ENCODE data around the gene COL5A1. TPM values are rescaled to one million over a fixed set of nuclear protein-coding genes. Genes with fewer than 3 reads are reported as not detected.

COL5A1 gene
- total RNA-seq, 2 donors from 2014 or later, result 10.9 to 21.7 TPM

DNA sequence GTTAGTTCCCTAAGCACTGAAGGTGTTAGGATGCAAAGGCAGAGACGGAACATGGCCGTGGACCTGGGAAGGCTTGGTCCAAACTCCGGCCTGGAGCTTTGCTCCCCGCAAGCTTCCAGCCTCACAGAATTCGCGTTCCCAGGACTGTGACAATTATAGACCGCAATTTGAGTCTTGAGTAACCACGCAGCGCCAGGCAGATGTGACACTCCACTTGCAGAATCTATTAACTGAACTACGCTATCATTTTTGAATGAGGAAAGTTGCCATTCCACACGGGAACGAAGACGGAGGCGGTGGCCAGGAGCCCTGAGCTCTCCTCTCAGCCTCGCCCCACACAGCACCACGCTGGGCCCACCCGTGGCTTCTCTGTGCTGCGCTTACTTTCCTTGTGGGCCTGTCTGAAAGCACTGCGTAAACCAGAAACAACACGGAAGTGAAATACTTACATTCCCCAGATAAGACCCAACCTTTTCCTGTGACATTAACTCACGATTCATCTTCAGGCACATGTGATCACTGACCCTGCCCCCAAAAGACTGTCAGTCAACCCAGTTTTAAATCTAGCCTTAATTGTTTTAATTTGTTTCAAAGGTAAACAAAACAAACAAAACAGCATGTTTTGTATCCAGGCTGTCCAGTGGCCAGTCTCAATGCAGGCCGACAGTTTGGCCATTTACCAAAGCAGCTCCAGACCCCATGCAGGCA is 16.1 kb upstream of the COL5A1 start:
- no peaks in the 10 kb centered on the region for H3K27me3 ChIP-seq
- H3K4me1 ChIP-seq, result no peaks in the 10 kb centered on the region
- TF ChIP-seq, protein P1, sequence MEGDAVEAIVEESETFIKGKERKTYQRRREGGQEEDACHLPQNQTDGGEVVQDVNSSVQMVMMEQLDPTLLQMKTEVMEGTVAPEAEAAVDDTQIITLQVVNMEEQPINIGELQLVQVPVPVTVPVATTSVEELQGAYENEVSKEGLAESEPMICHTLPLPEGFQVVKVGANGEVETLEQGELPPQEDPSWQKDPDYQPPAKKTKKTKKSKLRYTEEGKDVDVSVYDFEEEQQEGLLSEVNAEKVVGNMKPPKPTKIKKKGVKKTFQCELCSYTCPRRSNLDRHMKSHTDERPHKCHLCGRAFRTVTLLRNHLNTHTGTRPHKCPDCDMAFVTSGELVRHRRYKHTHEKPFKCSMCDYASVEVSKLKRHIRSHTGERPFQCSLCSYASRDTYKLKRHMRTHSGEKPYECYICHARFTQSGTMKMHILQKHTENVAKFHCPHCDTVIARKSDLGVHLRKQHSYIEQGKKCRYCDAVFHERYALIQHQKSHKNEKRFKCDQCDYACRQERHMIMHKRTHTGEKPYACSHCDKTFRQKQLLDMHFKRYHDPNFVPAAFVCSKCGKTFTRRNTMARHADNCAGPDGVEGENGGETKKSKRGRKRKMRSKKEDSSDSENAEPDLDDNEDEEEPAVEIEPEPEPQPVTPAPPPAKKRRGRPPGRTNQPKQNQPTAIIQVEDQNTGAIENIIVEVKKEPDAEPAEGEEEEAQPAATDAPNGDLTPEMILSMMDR (IDR thresholded peaks at IDR 0.05), result no peak
- H3K36me3 ChIP-seq, result no peaks in the 10 kb centered on the region
- no peak overlapping the region for H3K27ac ChIP-seq
- no peak overlapping the region for H3K4me3 ChIP-seq
- DNase-seq, result no peak
- H3K9me3 ChIP-seq, result no peaks in the 10 kb centered on the region
- H3K9ac ChIP-seq (ENCODE audit: low read depth in 2 of 2, low read length in 2 of 2), result no peak overlapping the region
- intact Hi-C loops (cut with DNase I), result no loop called here

DNA sequence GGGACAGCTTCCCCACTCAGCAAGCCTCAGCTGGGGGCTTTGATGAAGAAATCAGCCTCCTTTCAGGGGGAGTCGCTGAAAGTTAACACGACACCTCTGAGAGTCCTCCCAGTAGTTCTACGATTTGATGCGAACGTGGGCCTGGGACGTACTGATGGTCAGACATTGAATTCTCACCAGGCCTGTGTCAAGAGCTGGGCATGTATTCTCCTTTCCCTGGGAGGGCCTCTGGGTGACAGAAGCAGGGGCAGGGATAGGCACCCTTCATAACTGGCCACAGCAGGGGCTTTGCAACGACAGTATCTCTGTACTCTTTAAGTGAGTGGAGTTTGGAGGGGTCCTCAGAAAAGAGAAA is 15.6 kb upstream of the COL5A1 start:
- Histone ChIP-seq H3K9me3 (no peaks in the 10 kb centered on the region), H3K9ac (ENCODE audit: low read depth in 2 of 2, low read length in 2 of 2) (no peak overlapping the region), H3K4me3 (no peak overlapping the region), H3K36me3 (no peaks in the 10 kb centered on the region), H3K27ac (no peak overlapping the region), H3K27me3 (no peaks in the 10 kb centered on the region), H3K4me1 (no peaks in the 10 kb centered on the region)
- intact Hi-C loops (cut with DNase I), result no loop called here
- TF ChIP-seq, protein P1 (IDR thresholded peaks at IDR 0.05), result no peak
- DNase-seq, result no peak

DNA sequence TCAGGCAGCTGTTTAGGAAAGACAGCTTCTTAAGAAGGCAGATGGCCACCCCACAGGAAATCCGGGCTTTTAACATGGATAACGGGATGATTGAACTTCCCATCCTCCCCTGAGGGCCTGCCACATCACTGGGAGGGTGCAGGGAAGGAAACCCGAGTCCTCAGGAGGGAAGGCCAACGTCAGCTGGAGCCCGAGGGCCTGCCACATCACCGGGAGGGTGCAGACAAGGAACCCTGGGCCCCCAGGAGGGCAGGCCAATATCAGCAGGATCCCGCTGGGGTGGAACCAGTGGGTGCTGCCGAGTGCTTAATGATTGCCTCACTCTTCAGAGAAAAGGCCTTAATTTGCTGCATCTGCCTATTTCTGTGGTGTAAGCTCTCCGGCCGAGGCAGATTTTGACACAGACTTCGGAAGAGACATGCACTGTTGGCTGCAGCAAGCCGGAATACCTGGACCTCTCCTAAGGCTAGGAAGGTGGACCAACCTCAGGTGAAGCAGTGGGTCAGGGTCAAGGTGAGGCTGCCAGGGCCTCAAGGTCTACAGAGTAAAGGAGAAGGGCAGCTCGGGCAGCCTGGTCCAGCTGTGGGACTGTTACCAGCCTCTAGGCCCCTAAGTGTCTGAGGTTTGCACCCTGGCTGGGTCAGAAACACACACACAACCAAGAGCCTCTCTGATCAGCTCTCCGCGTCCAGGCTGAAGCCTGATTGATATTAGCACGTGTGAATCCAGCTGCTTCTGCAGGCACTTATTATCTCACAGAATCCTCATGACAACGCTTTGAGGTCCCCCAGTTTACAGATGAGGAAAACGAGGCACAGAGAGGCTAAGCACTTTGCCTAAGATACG is 14.8 kb upstream of the COL5A1 start:
- intact Hi-C loops (cut with DNase I), result no loop called here
- no peak for DNase-seq

DNA sequence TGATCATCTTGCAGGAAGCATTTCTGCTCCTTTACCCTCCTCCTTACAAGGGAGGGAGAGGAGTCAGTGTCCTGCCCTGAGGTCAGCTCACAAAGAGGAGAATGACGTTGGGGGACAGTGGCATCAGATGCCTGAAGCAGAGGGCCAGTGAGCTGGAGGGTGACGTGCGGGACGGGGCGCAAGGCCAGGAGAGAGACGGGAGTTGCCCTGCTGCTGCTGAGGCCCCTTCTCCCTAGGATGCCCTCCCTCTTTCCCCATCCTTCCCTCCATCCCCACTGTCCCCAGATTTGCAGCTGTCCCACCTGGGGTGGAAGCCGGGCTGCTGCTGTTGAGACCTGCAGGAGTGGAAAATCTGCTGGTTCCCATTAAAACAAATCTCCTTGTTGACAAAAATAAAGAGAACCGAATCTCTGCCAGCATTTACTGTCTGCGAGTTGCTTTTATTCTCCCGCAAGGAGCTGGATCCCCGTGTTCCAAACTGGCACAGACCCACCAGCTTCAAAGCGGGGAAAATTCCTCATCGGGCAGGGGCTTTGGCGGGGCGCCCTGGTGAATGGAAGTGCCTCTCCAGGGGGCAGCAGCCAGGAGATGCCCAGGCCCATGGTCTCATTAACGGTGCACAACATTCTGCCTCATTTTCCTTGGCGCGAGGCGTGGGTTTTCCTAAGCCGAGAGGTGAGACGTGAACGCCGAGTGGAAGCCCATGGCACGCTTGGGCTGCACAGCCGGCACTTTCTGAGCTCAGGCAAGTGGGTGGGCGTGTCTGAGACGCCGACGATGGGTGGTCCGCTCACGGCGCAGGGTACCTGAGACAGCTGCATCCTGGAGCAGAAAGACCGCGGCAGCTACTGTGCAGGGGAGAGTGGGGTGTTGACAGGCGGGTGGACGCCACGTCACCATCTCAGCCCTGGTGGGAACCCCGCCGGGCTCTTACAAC is 13.9 kb upstream of the COL5A1 start:
- intact Hi-C loops (cut with DNase I), result no loop called here
- no peak overlapping the region for H3K27ac ChIP-seq
- no peaks in the 10 kb centered on the region for H3K36me3 ChIP-seq
- DNase-seq, result no peak
- no peaks in the 10 kb centered on the region for H3K9me3 ChIP-seq
- H3K4me3 ChIP-seq, result no peak overlapping the region
- no peaks in the 10 kb centered on the region for H3K4me1 ChIP-seq
- H3K9ac ChIP-seq (ENCODE audit: low read depth in 2 of 2, low read length in 2 of 2), result no peak overlapping the region
- H3K27me3 ChIP-seq, result no peaks in the 10 kb centered on the region
- TF ChIP-seq, protein P1 (IDR thresholded peaks at IDR 0.05), result no peak

More for the DNA sequence above, 14.8 kb upstream of the COL5A1 start:
- no peaks in the 10 kb centered on the region for H3K36me3 ChIP-seq
- H3K9me3 ChIP-seq, result no peaks in the 10 kb centered on the region
- no peak overlapping the region for H3K4me3 ChIP-seq
- H3K27ac ChIP-seq, result no peak overlapping the region
- H3K27me3 ChIP-seq, result no peaks in the 10 kb centered on the region
- no peak overlapping the region for H3K9ac ChIP-seq (ENCODE audit: low read depth in 2 of 2, low read length in 2 of 2)
- TF ChIP-seq, protein P1 (IDR thresholded peaks at IDR 0.05), result no peak
- no peaks in the 10 kb centered on the region for H3K4me1 ChIP-seq

DNA sequence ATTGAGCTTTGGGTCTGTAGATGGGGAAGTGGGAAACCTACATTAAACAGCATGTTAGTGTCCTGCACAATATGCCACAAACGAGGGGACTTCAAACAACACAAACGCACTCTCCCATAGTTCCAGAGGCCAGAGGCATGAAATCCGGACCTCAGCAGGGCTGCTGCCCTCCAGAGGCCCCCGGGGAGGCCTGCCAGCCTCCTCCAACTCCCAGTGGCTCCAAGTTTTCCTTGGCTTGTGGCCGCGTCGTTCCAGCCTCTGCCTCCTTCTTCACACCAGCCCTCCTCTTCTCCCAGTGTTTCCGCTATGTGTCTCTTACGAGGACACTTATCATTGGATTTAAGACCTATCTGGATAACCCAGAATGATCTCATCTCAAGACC is 13.3 kb upstream of the COL5A1 start:
- Histone ChIP-seq H3K4me3 (no peak overlapping the region), H3K9me3 (no peaks in the 10 kb centered on the region), H3K27me3 (no peaks in the 10 kb centered on the region), H3K27ac (no peak overlapping the region), H3K9ac (ENCODE audit: low read depth in 2 of 2, low read length in 2 of 2) (no peak overlapping the region), H3K36me3 (no peaks in the 10 kb centered on the region), H3K4me1 (no peaks in the 10 kb centered on the region)
- intact Hi-C loops (cut with DNase I), result no loop called here
- no peak for DNase-seq
- TF ChIP-seq, protein P1 (IDR thresholded peaks at IDR 0.05), result no peak

Data from colonic mucosa (tissue), 4 donors.